ENCODE data around the gene CCR5AS.
A peak's percentile ranks its signal among the peaks of the same experiment; 100 is the strongest.

CCR5AS gene

DNA sequence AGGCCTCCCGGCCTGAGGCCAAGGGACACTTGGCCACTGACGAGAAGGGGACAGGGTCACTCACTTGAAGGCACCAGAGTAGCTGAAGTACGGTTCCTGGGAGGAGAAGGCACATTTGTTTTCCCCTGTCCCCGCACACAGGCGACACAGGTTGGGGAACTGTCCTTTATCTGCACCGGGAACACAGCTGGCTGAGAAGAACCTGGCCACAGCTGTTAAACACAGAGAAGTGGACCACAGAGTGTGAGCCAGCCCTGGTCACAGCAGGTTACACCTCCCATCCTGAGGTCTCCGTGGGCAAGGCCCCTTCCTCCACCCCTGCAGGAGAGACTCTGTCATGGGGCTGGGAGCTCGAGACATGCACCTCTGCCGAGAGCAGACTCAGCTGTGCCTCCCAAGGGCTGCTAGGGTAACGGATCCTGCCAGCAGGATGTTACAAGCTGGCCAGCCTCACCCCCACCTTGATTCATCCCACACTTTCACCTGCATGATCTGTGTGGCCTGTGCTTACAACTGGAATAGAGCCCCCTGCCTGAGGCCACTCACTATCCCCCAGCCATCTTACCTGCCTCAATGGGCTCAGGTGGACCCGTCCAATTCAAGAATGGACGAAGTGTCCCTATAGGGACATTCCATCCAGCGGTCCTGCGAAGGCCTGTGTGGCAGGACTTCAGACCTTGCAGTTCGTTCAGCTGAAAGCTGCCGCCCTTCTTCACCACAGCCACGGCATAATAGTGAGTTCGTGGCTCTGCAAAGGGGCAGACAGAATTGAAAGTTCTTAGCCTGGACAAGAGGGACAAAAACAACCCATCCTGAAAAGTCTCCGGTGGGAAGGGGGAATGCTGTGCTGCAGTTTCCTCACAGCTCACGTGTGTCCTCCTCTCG is 48.6 kb upstream of the CCR5AS start:
- 88% methylated on average over 21 of the region's 21 CpGs; no CpG with 5 or more reads in 1 of the 2 experiments for WGBS, 2 experiments (ENCODE audit: extremely low coverage in 1 of 2, insufficient coverage in 1 of 2, insufficient read length in 1 of 2, insufficient replicate concordance in 2 of 2, low coverage in 1 of 2, low lambda C conversion rate in 2 of 2, missing lambda C conversion rate in 1 of 2)
- TF ChIP-seq TCF12 (IDR thresholded peaks at IDR 0.05; ENCODE audit: low read depth, low read length), result no peak

More for the DNA sequence above, 48.6 kb upstream of the CCR5AS start:
- Histone ChIP-seq H2AFZ (ENCODE audit: low read length) (no peak overlapping the region), H3K18ac (ENCODE audit: extremely low read depth, low read length) (no peak overlapping the region), H4K20me1 (replicated peaks in 1 of 2; ENCODE audit: control insufficient read depth in 1 of 2, insufficient read depth in 2 of 2, low read length in 2 of 2) (no peaks in the 10 kb centered on the region), H2BK15ac (ENCODE audit: low read length) (0 out of 2 replicates have a peak overlapping the region, but pooled peaks have one; percentile 16), H3K23me2 (ENCODE audit: low read depth, low read length) (no peaks in the 10 kb centered on the region), H4K91ac (replicated peaks; ENCODE audit: insufficient read length, low read length) (no peak overlapping the region), H2AK5ac (ENCODE audit: low read depth, low read length) (no peak overlapping the region), H3K56ac (replicated peaks; ENCODE audit: insufficient read length, low read depth, low read length) (no peak overlapping the region), H3K14ac (ENCODE audit: insufficient read length) (no peak overlapping the region), H3K23ac (ENCODE audit: insufficient read length) (no peak overlapping the region), H4K8ac (ENCODE audit: extremely low read depth, insufficient read depth, low read length) (no peak overlapping the region), H2BK5ac (ENCODE audit: low read depth, low read length) (0 out of 2 replicates have a peak overlapping the region, but pooled peaks have one; percentile 35), H3K27ac (ENCODE audit: low read depth, low read length) (no peak overlapping the region), H3K9ac (replicated peaks in 1 of 4; ENCODE audit: extremely low read depth in 1 of 4, low read depth in 3 of 4, low read length in 3 of 4) (no peak overlapping the region), H3K36me3 (ENCODE audit: control insufficient read depth in 2 of 4, insufficient read depth in 4 of 4, low read length in 3 of 4) (no peaks in the 10 kb centered on the region), H2BK12ac (ENCODE audit: low read depth, low read length) (peak overlapping the region; percentile 27; the same call in 1 of the 2 replicates), H2BK120ac (replicated peaks; ENCODE audit: low read depth, low read length) (no peak overlapping the region), H3K27me3 (replicated peaks in 1 of 4; ENCODE audit: control insufficient read depth in 3 of 4, extremely low read depth in 1 of 4, insufficient read depth in 3 of 4, low read length in 3 of 4) (no peaks in the 10 kb centered on the region), H3K79me2 (ENCODE audit: control insufficient read depth in 1 of 2, insufficient read depth in 2 of 2, low read length in 2 of 2) (no peaks in the 10 kb centered on the region), H3K9me3 (ENCODE audit: insufficient read depth in 2 of 2, low read depth in 1 of 2, low read length in 1 of 2) (no peaks in the 10 kb centered on the region), H3K4me3 (ENCODE audit: extremely low read depth in 1 of 4, insufficient read depth in 2 of 4, low read depth in 3 of 4, low read length in 4 of 4) (no peak overlapping the region), H3K79me1 (ENCODE audit: low read depth, low read length) (no peaks in the 10 kb centered on the region), H4K5ac (ENCODE audit: insufficient read length, low read depth, low read length) (no peak overlapping the region), H2BK20ac (ENCODE audit: low read length) (no peak overlapping the region), H3K4ac (replicated peaks; ENCODE audit: insufficient read length, low read depth, low read length) (no peak overlapping the region), H3K4me2 (ENCODE audit: insufficient read depth in 1 of 2, low read depth in 2 of 2, low read length in 2 of 2) (no peak overlapping the region), H3K4me1 (replicated peaks in 1 of 4; ENCODE audit: control insufficient read depth in 3 of 4, insufficient read depth in 4 of 4, low read length in 3 of 4) (no peaks in the 10 kb centered on the region)
- ChIA-PET CTCF (ENCODE audit: partially characterized antibody) (interaction anchor here (0.7 to 4.5 kb wide), 3 partner anchors 11 to 216 kb away, joined by 3 to 22 read pairs (median 4); no protein-coding TSS in a partner anchor), POLR2A (ENCODE audit: partially characterized antibody) (no interaction called here)
- no peak for FAIRE-seq
- no peak for DNase-seq (ENCODE audit: low read depth in 1 of 2, low spot score in 2 of 2)
